HCT116 (cell line): Measurements from ENCODE around the gene ARHGEF3. TPM values are rescaled to one million over a fixed set of nuclear protein-coding genes. Genes with fewer than 3 reads are reported as not detected.

Experiments used
- total RNA-seq: library from RNA; stranded (reverse); gene quantifications from one replicate; pipeline ENCODE4 v1.2.1, GENCODE V29; 2021; ENCODE audit not compliant: unreplicated experiment

ARHGEF3 gene
- total RNA-seq, 1 experiment from 2014 or later, result 18.1 TPM

Other genes with a start within 250 kb of the ARHGEF3 start
- 16.9 TPM for gene CCDC66, start 244.8 kb downstream of the ARHGEF3 start, total RNA-seq
- gene TASOR, start 118.7 kb downstream of the ARHGEF3 start, total RNA-seq, result 35.8 TPM